AG04449 (cell line): ENCODE data around the gene DCXR.

Source experiments
- CTCF ChIA-PET: fragments of 350-600 bp; formaldehyde crosslinking; extraction: SDS; loops from one replicate; lab custom pipeline; 2021; ENCODE audit warnings: antibody characterized with exemption; lab: Yijun Ruan, JAX
- POLR2A ChIA-PET: fragments of 400-600, 350-600 bp; formaldehyde crosslinking; extraction: SDS; loops from one replicate; lab custom pipeline; 2020; ENCODE audit warnings: antibody characterized with exemption, inconsistent platforms; lab: Yijun Ruan, JAX
- DNase-seq: peaks from one replicate; pipeline ENCODE4 v3.0.0-alpha.2; 2010; ENCODE audit warnings: low read depth, low spot score
- H3K4me3 ChIP-seq: 2 replicates; pipeline ENCODE4 v1.5.1; 2011; ENCODE audit warnings: low read depth, mild to moderate bottlenecking, control low read depth, low read length
- TF ChIP-seq, protein P1 (sequence below): IDR thresholded peaks from one replicate; pipeline ENCODE4 v1.5.1; 2011; ENCODE audit warnings: mild to moderate bottlenecking, moderate library complexity, low read length, control low read depth, inconsistent platforms; ENCODE audit not compliant: insufficient read depth; ENCODE audit errors: missing control alignments

Gene DCXR

DNA sequence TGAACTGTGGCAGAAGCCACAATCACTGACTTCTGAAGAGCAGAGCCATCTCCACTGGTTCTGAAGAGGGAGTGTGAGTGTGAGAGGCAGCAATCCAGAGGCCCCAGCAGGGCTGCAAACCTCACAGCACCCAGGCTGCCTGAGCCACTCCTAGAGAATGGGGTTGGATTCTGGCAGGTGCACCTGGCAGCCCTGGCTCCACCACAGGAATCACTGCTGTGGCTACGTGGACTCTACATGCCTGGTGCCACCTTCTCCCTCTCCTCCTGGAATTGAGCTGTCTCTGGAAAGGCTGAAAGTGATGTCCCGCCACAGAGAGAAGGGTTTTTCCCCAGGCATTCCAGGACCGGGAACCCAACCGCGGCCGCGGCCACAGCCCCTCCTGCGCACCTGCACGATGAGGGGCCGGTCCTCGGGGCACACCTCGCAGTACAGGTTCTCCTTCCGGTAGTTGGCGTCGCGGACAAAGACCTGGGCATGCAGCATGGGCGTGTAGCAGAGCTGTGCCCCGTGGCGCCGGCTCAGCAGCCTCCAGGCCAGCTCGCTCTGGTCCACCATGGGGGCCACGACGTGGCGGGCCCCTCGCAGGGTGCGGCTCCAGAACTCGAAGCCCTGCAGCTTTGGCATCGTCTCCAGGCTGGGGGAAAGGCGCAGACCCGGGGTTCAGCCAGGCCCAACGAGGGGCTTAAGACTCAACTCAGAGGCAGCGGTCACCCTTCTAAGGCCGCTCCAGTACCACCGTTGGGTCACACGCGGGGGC is 27.1 kb upstream of the DCXR start:
- peak overlapping the region; percentile 73 for H3K4me3 ChIP-seq
- ChIA-PET CTCF (interaction anchor here (1.1 to 3.9 kb wide), 3 partner anchors 10 to 105 kb away, joined by 4 to 12 read pairs (median 7); partner anchors contain the start of gene RAC3), POLR2A (interaction anchor here (0.7 to 1.2 kb wide), 3 partner anchors 11 to 27 kb away, joined by 3 to 5 read pairs (median 4); partner anchors contain the start of gene DCXR)
- TF ChIP-seq, protein P1, sequence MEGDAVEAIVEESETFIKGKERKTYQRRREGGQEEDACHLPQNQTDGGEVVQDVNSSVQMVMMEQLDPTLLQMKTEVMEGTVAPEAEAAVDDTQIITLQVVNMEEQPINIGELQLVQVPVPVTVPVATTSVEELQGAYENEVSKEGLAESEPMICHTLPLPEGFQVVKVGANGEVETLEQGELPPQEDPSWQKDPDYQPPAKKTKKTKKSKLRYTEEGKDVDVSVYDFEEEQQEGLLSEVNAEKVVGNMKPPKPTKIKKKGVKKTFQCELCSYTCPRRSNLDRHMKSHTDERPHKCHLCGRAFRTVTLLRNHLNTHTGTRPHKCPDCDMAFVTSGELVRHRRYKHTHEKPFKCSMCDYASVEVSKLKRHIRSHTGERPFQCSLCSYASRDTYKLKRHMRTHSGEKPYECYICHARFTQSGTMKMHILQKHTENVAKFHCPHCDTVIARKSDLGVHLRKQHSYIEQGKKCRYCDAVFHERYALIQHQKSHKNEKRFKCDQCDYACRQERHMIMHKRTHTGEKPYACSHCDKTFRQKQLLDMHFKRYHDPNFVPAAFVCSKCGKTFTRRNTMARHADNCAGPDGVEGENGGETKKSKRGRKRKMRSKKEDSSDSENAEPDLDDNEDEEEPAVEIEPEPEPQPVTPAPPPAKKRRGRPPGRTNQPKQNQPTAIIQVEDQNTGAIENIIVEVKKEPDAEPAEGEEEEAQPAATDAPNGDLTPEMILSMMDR, result no peak
- DNase-seq, result no peak

DNA sequence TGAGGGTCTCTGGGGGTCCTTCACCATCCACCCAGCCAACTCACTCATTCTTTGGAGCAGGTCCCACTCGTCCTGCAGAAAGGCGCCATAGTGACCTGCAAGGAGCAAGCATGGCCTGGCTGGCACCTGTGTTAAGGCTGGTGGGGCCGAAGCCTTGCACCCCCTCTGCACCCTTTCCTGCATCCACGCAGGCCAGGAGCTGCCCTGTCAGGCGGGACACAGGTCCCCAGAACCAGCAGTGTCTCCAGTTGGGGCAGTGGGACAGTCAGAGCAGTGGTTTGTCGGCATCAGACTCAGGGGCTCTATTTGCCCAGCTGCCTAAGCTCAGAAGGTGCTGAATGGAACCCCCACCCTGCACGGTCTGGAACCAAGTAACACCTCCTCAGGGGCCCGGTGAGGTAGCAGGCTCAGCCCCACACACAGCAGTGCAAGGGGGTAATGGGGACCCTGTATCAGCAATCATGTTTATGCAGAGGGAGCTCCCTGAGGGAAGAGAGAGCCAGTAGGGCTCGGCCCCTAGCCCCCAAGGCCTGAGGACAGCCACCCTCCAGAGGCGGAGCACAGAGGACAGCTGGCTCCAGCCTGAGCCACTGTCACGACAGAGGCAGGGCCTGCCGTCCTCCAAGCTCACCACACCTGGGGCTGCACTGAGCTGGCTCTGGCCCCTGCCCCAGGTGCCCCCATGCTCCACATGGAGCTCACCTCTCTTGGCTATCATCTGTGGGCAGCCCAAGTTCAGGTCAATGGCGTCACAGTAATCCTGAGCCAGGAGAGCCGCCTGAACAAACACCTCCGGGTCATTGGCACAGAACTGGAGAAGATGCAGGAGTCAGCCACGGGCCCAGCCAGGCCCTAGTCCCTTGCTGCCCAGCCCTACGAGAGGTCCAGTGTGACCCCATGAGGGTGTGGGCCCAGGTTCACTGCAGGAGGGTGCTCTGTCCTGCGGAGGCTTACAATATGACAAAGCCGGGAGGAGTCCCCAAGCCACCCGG is 26.2 kb upstream of the DCXR start:
- H3K4me3 ChIP-seq, result peak overlapping the region; percentile 73
- CTCF ChIA-PET, result interaction anchor here (1.0 to 3.9 kb wide), 4 partner anchors 9 to 104 kb away, joined by 3 to 12 read pairs (median 6); partner anchors contain the start of genes DCXR and RAC3
- POLR2A ChIA-PET, result interaction anchor here (1.2 kb wide), 1 partner anchor 10 kb away, joined by 4 read pairs; no protein-coding TSS in a partner anchor
- no peak for DNase-seq
- TF ChIP-seq, protein P1, result no peak

DNA sequence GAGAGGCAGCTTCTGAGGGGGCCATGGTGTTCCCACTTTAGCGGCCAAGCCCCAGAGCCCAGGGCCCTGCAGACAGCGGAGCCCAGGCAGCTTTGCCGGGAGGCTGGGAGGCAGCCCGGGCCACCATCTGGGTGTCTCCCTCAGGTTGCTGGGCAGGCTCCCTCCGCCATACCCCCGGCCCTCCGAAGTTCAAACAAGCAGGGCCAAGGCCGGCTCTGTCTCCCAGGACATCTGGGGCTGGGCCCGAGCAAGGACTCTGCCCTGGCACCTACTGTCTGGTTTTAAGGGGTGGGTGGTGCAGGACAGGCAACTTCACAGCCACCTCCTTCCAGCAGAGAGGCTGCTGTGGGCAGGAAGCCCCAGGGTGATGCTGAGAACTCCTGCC is 25.5 kb upstream of the DCXR start:
- TF ChIP-seq, protein P1, result no peak
- CTCF ChIA-PET, result interaction anchor here (1.0 to 3.9 kb wide), 2 partner anchors 25 to 33 kb away, joined by 3 to 12 read pairs; partner anchors contain the start of genes DCXR and RAC3
- POLR2A ChIA-PET, result no interaction called here

DNA sequence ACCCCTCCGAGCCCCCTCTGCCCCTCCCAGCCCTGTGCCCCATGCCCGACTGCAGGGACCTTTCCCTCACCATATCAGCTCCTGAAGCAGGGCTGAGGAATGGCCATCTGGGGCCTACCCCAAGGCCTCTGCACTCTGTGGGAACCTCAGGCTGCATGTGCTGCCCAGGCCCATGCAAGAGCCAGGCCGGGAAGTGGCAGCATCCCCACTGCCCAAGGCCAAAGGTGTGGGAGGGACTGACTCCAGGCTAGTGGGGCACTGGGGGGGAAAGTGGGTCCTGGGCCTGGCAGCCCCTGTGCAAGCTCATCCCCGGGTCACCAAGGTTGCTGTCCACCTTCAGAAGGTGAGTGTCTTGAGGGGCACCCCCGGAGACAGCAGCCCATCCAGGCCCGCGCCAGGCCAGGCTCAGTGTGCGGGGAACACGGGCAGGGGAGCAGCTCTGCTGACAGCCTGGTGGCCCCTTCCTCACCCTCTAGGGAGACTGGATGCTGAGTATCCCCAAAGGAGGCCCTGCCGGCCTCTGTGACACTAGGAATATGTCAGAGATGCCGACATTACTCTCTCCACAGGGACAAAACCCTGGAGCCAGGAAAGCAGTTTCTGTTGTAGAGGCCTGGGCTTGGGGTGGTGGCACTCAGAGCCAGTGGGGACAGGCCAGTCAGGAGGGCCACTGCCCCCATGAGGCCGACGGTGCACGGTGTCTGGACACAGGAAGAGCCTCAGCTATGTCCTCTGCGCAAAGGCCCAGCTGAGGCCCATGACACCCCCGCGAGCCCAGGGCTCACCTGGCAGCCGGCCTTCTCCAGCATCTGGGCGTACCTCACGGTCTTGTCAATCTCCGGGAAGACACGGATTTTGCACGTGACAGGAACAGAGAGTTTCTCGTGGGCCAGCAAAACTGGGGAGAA is 24.8 kb upstream of the DCXR start:
- no peak for DNase-seq
- no peak overlapping the region for H3K4me3 ChIP-seq
- TF ChIP-seq, protein P1, result no peak
- ChIA-PET CTCF (interaction anchor here (1.5 to 3.9 kb wide), 2 partner anchors 32 to 89 kb away, joined by 3 to 12 read pairs; partner anchors contain the start of gene RAC3), POLR2A (no interaction called here)

More for the DNA sequence above, 25.5 kb upstream of the DCXR start:
- DNase-seq, result no peak
- no peak overlapping the region; the same call in 1 of the 2 replicates for H3K4me3 ChIP-seq
